WTC11 (cell line): ENCODE results near the gene FBXO48. TPM values are rescaled to one million over a fixed set of nuclear protein-coding genes. Genes with fewer than 3 reads are reported as not detected.

ENCODE experiments used
- ATAC-seq: fragments of 200-7000 bp; cut with Tn5 transposase; 2 replicates; pipeline ENCODE4 v1.10.0; 2021; ENCODE audit warnings: mild to moderate bottlenecking, moderate library complexity
- CTCF ChIA-PET: fragments of 300-600 bp; sonication (Branson Sonifier 250); formaldehyde crosslinking; loops from one replicate; lab custom pipeline; 2021; ENCODE audit warnings: antibody characterized with exemption; lab: Charles Lee
- POLR2A ChIA-PET: fragments of 350-600 bp; sonication (Branson Sonifier 250); formaldehyde crosslinking; loops from one replicate; lab custom pipeline; 2021; ENCODE audit warnings: antibody characterized with exemption; lab: Charles Lee
- DNase-seq: peaks from one replicate; pipeline ENCODE4 v3.0.0; 2021; ENCODE audit warnings: low spot score
- H3K27ac Mint-ChIP-seq: 2 replicates; pipeline ENCODE4 v1.8.0; 2021; ENCODE audit warnings: mixed read lengths
- H3K27me3 Mint-ChIP-seq: 2 replicates; pipeline ENCODE4 v1.8.0; 2021; ENCODE audit warnings: low read depth, mild to moderate bottlenecking, moderate library complexity, mixed read lengths
- H3K36me3 Mint-ChIP-seq: 2 replicates; pipeline ENCODE4 v1.8.0; 2021; ENCODE audit warnings: mixed read lengths
- H3K4me1 Mint-ChIP-seq: 2 replicates; pipeline ENCODE4 v1.8.0; 2022; ENCODE audit warnings: mixed read lengths
- H3K4me3 Mint-ChIP-seq: 2 replicates; pipeline ENCODE4 v1.8.0; 2021; ENCODE audit warnings: mild to moderate bottlenecking, moderate library complexity, mixed read lengths
- H3K9me3 Mint-ChIP-seq: 2 replicates; pipeline ENCODE4 v1.8.0; 2021; ENCODE audit warnings: mixed read lengths
- CREB1 ChIP-seq: sonication (generic); formaldehyde crosslinking; IDR thresholded peaks from 2 replicates; pipeline ENCODE4 v1.8.0; 2023; ENCODE audit warnings: mild to moderate bottlenecking, missing genetic modification reagents
- GABPB1 ChIP-seq: sonication (generic); formaldehyde crosslinking; IDR thresholded peaks from 2 replicates; pipeline ENCODE4 v1.8.1; 2023; ENCODE audit warnings: mild to moderate bottlenecking, missing genetic modification reagents
- SOX15 ChIP-seq: fragments of 250-450 bp; sonication (Bioruptor Pico); IDR thresholded peaks from 2 replicates; pipeline ENCODE4 v1.9.0; 2021; ENCODE audit warnings: mild to moderate bottlenecking
- SP1 ChIP-seq: sonication (generic); formaldehyde crosslinking; conservative IDR thresholded peaks from 2 replicates; pipeline ENCODE4 v1.8.1; 2022; ENCODE audit warnings: missing genetic modification reagents
- TEAD1 ChIP-seq: sonication (generic); formaldehyde crosslinking; IDR thresholded peaks from 2 replicates; pipeline ENCODE4 v1.8.0; 2022; ENCODE audit warnings: mild to moderate bottlenecking, missing genetic modification reagents
- ZNF423 ChIP-seq: fragments of 250-450 bp; sonication (Bioruptor Pico); IDR thresholded peaks from 2 replicates; pipeline ENCODE4 v2.1.2; 2022; ENCODE audit warnings: mild to moderate bottlenecking, moderate library complexity
- ZNF671 ChIP-seq: fragments of 250-450 bp; sonication (Bioruptor Pico); IDR thresholded peaks from 2 replicates; pipeline ENCODE4 v1.8.0; 2021; ENCODE audit warnings: mild to moderate bottlenecking
- total RNA-seq: library from RNA; stranded (reverse); gene quantifications from 3 replicates; pipeline ENCODE4 v1.2.3, GENCODE V29; 2021
- TF ChIP-seq, protein P1 (sequence below): sonication (generic); formaldehyde crosslinking; IDR thresholded peaks from 2 replicates; pipeline ENCODE4 v1.8.0; 2022; ENCODE audit warnings: mild to moderate bottlenecking, missing genetic modification reagents
- TF ChIP-seq, protein P2 (sequence below): sonication (generic); formaldehyde crosslinking; IDR thresholded peaks from 2 replicates; pipeline ENCODE4 v1.8.0; 2022; ENCODE audit warnings: mild to moderate bottlenecking, missing genetic modification reagents
- TF ChIP-seq, protein P3 (sequence below): sonication (generic); formaldehyde crosslinking; IDR thresholded peaks from 2 replicates; pipeline ENCODE4 v1.8.1; 2022; ENCODE audit warnings: low read depth, mild to moderate bottlenecking, moderate library complexity, missing genetic modification reagents, borderline replicate concordance
- TF ChIP-seq, protein P4 (sequence below): sonication (generic); formaldehyde crosslinking; conservative IDR thresholded peaks from 2 replicates; pipeline ENCODE4 v1.8.1; 2023; ENCODE audit warnings: mild to moderate bottlenecking, low read depth, missing genetic modification reagents, moderate library complexity
- TF ChIP-seq, protein P5 (sequence below): fragments of 250-450 bp; sonication (Bioruptor Pico); IDR thresholded peaks from 2 replicates; pipeline ENCODE4 v2.1.2; 2022; ENCODE audit warnings: mild to moderate bottlenecking, moderate library complexity
- TF ChIP-seq, protein P6 (sequence below): fragments of 200-600 bp; IDR thresholded peaks from 2 replicates; pipeline ENCODE4 v1.8.0; 2022; ENCODE audit warnings: antibody characterized with exemption
- TF ChIP-seq, protein P7 (sequence below): sonication (generic); formaldehyde crosslinking; IDR thresholded peaks from 2 replicates; pipeline ENCODE4 v1.8.1; 2023; ENCODE audit warnings: mild to moderate bottlenecking, moderate library complexity, missing genetic modification reagents
- TF ChIP-seq, protein P8 (sequence below): fragments of 250-450 bp; sonication (Bioruptor Pico); conservative IDR thresholded peaks from 2 replicates; pipeline ENCODE4 v1.9.0; 2021; ENCODE audit warnings: mild to moderate bottlenecking

Gene FBXO48
- total RNA-seq, 1 experiment from 2014 or later, result 1.3 TPM

DNA sequence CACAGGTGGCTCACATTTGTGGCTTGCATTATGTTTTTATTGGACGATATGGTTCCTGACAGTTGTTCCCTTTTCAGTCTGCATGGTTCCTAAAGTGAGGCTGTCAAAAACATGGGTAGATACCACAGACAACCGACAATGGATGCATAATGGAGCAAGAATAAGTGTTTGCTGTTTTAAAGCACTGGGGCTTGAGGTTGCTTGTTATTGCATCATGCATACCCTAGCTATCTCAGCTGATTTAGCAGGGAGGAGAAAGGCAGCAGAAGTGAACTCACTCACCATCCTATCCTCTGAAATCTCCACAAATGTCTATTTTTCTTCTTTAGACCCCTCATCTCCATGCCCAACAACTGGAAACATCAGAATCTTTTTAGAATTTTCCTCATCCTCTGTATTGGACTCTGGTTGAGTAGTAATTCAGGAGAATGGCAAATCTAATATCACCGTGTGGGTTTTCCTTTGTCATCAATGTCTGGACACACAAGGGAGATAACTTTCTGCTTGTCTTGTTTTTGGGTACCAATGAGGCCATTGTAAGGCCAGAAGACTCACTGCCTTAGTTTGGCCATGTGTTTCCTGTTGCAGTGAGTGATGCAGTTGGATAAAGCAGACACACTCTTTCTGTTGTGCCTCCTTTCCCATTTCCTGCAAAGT is 46.7 kb downstream of the FBXO48 start:
- ATAC-seq, result no peak
- Mint-ChIP-seq H3K27me3 (no peaks in the 10 kb centered on the region), H3K36me3 (no peaks in the 10 kb centered on the region), H3K27ac (no peak overlapping the region), H3K4me3 (no peak overlapping the region), H3K4me1 (peaks cover 21% of the 10 kb centered on the region), H3K9me3 (no peaks in the 10 kb centered on the region)
- DNase-seq, result no peak
- ChIA-PET POLR2A (no interaction called here), CTCF (interaction anchor here (1.2 kb wide), 1 partner anchor 22 kb away, joined by 6 read pairs; no protein-coding TSS in a partner anchor)
- TF ChIP-seq, protein P1, sequence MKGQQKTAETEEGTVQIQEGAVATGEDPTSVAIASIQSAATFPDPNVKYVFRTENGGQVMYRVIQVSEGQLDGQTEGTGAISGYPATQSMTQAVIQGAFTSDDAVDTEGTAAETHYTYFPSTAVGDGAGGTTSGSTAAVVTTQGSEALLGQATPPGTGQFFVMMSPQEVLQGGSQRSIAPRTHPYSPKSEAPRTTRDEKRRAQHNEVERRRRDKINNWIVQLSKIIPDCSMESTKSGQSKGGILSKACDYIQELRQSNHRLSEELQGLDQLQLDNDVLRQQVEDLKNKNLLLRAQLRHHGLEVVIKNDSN (CRISPR knock-in tag), result no peak
- TF ChIP-seq, protein P2, sequence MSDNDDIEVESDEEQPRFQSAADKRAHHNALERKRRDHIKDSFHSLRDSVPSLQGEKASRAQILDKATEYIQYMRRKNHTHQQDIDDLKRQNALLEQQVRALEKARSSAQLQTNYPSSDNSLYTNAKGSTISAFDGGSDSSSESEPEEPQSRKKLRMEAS (CRISPR knock-in tag), result 0 out of 2 replicates have a peak, but pooled peaks have one; percentile 22
- TF ChIP-seq GABPB1 (CRISPR knock-in tag), result peak; percentile 96
- TF ChIP-seq, protein P3, sequence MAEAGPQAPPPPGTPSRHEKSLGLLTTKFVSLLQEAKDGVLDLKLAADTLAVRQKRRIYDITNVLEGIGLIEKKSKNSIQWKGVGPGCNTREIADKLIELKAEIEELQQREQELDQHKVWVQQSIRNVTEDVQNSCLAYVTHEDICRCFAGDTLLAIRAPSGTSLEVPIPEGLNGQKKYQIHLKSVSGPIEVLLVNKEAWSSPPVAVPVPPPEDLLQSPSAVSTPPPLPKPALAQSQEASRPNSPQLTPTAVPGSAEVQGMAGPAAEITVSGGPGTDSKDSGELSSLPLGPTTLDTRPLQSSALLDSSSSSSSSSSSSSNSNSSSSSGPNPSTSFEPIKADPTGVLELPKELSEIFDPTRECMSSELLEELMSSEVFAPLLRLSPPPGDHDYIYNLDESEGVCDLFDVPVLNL (CRISPR knock-in tag), result no peak
- no peak for TF ChIP-seq TEAD1
- TF ChIP-seq, protein P4, sequence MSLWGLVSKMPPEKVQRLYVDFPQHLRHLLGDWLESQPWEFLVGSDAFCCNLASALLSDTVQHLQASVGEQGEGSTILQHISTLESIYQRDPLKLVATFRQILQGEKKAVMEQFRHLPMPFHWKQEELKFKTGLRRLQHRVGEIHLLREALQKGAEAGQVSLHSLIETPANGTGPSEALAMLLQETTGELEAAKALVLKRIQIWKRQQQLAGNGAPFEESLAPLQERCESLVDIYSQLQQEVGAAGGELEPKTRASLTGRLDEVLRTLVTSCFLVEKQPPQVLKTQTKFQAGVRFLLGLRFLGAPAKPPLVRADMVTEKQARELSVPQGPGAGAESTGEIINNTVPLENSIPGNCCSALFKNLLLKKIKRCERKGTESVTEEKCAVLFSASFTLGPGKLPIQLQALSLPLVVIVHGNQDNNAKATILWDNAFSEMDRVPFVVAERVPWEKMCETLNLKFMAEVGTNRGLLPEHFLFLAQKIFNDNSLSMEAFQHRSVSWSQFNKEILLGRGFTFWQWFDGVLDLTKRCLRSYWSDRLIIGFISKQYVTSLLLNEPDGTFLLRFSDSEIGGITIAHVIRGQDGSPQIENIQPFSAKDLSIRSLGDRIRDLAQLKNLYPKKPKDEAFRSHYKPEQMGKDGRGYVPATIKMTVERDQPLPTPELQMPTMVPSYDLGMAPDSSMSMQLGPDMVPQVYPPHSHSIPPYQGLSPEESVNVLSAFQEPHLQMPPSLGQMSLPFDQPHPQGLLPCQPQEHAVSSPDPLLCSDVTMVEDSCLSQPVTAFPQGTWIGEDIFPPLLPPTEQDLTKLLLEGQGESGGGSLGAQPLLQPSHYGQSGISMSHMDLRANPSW (CRISPR knock-in tag), result no peak
- TF ChIP-seq, protein P5, sequence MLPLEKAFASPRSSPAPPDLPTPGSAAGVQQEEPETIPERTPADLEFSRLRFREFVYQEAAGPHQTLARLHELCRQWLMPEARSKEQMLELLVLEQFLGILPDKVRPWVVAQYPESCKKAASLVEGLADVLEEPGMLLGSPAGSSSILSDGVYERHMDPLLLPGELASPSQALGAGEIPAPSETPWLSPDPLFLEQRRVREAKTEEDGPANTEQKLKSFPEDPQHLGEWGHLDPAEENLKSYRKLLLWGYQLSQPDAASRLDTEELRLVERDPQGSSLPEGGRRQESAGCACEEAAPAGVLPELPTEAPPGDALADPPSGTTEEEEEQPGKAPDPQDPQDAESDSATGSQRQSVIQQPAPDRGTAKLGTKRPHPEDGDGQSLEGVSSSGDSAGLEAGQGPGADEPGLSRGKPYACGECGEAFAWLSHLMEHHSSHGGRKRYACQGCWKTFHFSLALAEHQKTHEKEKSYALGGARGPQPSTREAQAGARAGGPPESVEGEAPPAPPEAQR (CRISPR knock-in tag), result no peak
- TF ChIP-seq SP1, result no peak
- no peak for TF ChIP-seq SOX15 (CRISPR knock-in tag)
- no peak for TF ChIP-seq CREB1 (CRISPR knock-in tag)

DNA sequence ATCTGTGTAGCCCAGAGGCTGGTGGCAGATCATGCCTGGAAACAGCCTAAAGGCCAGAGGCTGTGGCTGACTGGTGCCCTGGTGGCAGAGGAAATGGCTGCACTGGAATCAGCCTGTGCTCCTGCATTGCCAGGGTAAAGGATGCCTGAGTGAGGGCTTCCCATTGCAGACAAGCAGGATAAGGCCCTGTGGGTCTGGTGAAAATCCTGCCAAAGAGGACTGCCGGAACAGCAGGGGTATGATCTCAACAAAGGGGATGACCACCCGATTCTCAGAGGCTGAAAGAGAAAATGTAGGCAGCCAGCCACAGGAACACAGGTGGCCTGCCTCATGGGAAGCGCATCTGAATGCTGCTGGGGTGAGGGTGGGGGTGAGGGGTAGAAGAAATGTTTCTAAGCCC is 48.2 kb downstream of the FBXO48 start:
- H3K27ac Mint-ChIP-seq, result no peak overlapping the region
- TF ChIP-seq ZNF423 (CRISPR knock-in tag) (peak; percentile 71), ZNF671 (CRISPR knock-in tag) (no peak)
- ChIA-PET POLR2A (no interaction called here), CTCF (interaction anchor here (0.9 kb wide), 1 partner anchor 14 kb away, joined by 6 read pairs; no protein-coding TSS in a partner anchor)
- ATAC-seq, result peak; percentile 93
- H3K4me3 Mint-ChIP-seq, result no peak overlapping the region
- H3K27me3 Mint-ChIP-seq, result no peaks in the 10 kb centered on the region
- H3K4me1 Mint-ChIP-seq, result peaks cover 21% of the 10 kb centered on the region
- no peaks in the 10 kb centered on the region for H3K9me3 Mint-ChIP-seq
- peak; percentile 23 for DNase-seq
- H3K36me3 Mint-ChIP-seq, result no peaks in the 10 kb centered on the region

DNA sequence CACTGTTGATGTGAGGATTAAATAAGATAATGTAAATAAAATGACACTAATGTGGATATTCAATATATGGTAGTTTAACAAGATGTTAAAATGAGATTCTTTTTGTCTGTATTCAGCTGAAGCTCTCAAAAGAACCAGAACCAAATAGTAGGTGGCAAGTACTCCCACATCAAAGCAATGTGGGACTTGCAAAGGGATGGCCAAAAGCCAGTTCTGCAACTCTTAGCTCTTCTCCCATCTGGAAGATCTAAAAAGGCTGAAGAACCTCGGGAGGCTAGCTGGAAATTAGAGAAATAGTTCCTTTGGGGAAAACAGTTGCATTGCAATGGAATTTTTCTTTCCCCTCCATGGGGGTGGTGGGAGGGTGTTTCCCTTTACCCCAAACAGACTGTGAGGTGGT is 48.7 kb downstream of the FBXO48 start:
- POLR2A ChIA-PET, result no interaction called here
- H3K4me1 Mint-ChIP-seq, result peaks cover 21% of the 10 kb centered on the region
- TF ChIP-seq, protein P6, sequence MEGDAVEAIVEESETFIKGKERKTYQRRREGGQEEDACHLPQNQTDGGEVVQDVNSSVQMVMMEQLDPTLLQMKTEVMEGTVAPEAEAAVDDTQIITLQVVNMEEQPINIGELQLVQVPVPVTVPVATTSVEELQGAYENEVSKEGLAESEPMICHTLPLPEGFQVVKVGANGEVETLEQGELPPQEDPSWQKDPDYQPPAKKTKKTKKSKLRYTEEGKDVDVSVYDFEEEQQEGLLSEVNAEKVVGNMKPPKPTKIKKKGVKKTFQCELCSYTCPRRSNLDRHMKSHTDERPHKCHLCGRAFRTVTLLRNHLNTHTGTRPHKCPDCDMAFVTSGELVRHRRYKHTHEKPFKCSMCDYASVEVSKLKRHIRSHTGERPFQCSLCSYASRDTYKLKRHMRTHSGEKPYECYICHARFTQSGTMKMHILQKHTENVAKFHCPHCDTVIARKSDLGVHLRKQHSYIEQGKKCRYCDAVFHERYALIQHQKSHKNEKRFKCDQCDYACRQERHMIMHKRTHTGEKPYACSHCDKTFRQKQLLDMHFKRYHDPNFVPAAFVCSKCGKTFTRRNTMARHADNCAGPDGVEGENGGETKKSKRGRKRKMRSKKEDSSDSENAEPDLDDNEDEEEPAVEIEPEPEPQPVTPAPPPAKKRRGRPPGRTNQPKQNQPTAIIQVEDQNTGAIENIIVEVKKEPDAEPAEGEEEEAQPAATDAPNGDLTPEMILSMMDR, result no peak
- TF ChIP-seq, protein P7, sequence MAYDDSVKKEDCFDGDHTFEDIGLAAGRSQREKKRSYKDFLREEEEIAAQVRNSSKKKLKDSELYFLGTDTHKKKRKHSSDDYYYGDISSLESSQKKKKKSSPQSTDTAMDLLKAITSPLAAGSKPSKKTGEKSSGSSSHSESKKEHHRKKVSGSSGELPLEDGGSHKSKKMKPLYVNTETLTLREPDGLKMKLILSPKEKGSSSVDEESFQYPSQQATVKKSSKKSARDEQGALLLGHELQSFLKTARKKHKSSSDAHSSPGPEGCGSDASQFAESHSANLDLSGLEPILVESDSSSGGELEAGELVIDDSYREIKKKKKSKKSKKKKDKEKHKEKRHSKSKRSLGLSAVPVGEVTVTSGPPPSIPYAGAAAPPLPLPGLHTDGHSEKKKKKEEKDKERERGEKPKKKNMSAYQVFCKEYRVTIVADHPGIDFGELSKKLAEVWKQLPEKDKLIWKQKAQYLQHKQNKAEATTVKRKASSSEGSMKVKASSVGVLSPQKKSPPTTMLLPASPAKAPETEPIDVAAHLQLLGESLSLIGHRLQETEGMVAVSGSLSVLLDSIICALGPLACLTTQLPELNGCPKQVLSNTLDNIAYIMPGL (CRISPR knock-in tag), result no peak
- TF ChIP-seq, protein P8, sequence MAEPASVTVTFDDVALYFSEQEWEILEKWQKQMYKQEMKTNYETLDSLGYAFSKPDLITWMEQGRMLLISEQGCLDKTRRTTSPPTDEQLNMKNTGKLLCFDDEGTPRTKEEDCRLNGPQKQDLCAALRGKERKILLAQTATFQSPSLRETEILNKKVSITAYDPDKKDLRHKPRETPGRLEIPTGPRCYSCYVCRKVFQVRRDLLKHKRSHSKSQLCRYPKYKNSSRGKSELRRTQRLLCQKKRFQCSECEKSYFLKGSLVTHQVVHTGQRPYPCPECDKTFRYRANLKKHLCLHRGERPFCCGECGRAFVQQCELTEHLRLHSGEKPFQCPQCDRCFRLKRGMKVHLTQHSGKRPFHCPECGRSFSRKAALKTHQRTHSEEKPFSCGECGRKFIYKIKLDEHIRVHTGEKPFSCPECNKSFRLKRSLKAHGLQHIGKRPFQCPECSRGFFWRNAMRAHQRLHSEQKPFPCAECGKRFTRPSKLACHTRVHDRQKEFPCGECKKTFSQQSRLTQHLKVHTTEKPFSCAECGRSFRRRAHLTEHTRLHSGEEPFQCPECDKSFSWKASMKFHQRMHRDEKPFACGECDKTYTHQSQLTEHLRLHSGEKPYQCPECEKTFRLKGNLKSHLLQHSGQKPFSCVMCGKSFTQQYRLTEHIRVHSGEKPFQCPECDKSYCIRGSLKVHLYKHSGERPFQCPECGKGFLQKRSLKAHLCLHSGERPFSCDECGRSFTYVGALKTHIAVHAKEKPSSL (CRISPR knock-in tag), result no peak

More for the DNA sequence above, 48.7 kb downstream of the FBXO48 start:
- ATAC-seq (no peak), DNase-seq (no peak)
- CTCF ChIA-PET, result interaction anchor here (1.0 kb wide), 1 partner anchor 30 kb away, joined by 4 read pairs; no protein-coding TSS in a partner anchor
- no peaks in the 10 kb centered on the region for H3K27me3 Mint-ChIP-seq
- no peaks in the 10 kb centered on the region for H3K36me3 Mint-ChIP-seq
- no peaks in the 10 kb centered on the region for H3K9me3 Mint-ChIP-seq
- H3K27ac Mint-ChIP-seq, result no peak overlapping the region
- no peak overlapping the region for H3K4me3 Mint-ChIP-seq
